ENCODE data around the gene PNPLA2.

PNPLA2 gene

DNA sequence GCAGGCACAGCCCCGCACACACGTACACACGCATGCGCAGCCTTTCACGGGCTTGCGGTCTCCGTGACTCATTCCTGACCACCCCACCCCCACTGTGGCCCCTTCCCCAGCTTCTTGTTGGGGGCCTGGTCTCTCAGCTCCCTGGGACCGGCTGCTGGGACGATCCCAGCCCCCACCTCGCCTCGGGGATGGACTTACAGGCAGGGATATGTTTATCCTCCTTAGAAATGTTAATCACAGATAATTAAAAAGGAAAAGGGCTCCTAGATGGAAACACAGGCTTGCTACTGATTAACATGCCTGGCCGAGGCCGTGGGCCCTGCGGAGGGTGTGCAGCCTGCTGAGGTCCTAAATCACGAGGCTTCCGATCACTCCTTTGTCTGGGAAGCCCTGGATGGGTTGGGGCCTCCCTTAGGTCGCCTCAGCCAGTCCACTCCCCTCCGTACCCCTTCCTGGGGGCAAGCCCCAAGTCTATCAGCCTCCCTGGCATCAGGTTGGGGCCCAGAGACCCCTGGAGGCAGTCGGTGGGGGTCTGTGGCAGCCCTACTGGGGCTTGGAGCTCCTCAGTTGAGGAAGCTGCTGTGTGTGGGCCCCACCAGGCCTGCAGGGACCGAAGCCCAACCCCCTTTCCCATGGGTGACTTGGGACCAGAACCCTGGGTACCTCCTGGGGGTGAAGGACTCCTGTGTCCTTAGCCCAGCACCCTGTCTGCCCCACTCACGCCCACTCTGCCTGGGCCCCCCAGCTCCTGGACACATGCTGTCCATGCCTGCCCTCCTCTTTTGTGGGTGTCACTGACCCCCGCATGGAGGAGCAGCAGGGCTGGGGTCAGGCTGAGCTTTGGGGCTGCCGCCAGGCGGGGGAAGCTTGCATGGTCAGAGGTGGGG lies 44.6 kb downstream of the PNPLA2 start:
- H3K4me3 ChIP-seq (ENCODE audit: low read depth, low read length), result no peak overlapping the region
- TF ChIP-seq, protein P1, sequence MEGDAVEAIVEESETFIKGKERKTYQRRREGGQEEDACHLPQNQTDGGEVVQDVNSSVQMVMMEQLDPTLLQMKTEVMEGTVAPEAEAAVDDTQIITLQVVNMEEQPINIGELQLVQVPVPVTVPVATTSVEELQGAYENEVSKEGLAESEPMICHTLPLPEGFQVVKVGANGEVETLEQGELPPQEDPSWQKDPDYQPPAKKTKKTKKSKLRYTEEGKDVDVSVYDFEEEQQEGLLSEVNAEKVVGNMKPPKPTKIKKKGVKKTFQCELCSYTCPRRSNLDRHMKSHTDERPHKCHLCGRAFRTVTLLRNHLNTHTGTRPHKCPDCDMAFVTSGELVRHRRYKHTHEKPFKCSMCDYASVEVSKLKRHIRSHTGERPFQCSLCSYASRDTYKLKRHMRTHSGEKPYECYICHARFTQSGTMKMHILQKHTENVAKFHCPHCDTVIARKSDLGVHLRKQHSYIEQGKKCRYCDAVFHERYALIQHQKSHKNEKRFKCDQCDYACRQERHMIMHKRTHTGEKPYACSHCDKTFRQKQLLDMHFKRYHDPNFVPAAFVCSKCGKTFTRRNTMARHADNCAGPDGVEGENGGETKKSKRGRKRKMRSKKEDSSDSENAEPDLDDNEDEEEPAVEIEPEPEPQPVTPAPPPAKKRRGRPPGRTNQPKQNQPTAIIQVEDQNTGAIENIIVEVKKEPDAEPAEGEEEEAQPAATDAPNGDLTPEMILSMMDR (IDR thresholded peaks at IDR 0.05; ENCODE audit: low read depth, low read length), result no peak

DNA sequence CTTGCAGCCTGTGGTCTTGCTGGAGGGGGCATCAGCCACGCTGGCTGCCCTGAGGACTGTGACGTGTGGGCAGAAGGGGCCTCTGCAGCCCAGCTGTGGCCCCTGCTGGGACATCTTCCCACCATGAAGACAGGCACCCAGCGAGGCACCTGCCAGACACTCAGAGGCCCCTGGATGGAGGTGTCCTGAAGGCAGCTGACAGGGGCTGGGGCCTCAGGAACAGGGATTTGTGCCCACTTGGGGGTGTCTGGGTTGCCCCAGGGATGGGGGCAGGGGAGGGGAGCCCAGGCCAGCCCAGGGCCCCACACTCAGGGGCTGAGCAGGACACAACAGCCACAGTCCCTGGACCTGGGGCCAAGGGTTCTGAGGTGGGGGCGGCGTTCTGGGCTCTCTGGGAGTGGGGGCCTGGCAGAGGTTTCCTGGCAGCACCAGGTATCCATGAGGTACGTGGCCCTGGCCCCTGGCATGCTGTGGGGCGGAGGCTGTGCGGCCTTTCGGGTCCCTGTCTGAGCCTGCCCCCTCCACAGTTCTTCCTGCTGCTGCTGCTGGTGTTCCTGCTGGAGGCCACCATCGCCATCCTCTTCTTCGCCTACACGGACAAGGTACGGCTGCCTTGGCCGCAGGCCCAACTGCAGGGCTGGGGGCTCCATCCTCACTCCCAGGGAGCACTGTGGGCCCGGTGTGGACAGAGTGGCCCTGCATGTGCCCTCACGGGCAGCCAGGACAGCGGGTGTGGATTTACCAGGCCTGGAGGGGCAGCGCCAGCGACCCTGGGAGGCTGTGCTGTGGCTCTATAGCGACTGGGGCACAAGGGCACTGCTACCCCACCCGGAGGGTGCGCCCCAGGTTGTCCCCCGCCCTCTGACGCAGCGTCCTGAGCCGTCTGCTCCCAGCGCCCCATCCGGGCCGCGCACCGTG lies 45.5 kb downstream of the PNPLA2 start:
- TF ChIP-seq, protein P1 (IDR thresholded peaks at IDR 0.05; ENCODE audit: low read depth, low read length), result no peak
- H3K4me3 ChIP-seq (ENCODE audit: low read depth, low read length), result no peak overlapping the region

DNA sequence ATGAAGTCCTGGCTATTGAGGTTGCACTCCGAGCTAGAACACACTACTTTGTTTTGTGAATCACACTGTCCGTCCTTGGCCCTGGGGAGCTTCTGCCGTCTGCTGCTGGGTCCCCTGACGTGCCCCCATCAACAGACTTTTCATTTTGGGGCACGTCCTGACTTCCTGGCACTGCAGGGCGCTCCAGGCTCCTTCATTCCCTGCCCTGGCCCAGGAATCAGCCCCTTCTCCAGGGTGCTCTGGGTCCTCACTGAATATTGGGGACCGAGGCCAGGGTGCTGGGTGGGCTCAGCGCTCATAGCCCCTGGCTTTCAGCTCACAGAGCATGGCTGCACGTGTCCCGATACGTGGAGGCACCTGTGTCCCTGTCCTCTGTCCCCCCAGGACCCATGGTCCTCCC lies 46.2 kb downstream of the PNPLA2 start:
- TF ChIP-seq, protein P1 (IDR thresholded peaks at IDR 0.05; ENCODE audit: low read depth, low read length), result no peak

DNA sequence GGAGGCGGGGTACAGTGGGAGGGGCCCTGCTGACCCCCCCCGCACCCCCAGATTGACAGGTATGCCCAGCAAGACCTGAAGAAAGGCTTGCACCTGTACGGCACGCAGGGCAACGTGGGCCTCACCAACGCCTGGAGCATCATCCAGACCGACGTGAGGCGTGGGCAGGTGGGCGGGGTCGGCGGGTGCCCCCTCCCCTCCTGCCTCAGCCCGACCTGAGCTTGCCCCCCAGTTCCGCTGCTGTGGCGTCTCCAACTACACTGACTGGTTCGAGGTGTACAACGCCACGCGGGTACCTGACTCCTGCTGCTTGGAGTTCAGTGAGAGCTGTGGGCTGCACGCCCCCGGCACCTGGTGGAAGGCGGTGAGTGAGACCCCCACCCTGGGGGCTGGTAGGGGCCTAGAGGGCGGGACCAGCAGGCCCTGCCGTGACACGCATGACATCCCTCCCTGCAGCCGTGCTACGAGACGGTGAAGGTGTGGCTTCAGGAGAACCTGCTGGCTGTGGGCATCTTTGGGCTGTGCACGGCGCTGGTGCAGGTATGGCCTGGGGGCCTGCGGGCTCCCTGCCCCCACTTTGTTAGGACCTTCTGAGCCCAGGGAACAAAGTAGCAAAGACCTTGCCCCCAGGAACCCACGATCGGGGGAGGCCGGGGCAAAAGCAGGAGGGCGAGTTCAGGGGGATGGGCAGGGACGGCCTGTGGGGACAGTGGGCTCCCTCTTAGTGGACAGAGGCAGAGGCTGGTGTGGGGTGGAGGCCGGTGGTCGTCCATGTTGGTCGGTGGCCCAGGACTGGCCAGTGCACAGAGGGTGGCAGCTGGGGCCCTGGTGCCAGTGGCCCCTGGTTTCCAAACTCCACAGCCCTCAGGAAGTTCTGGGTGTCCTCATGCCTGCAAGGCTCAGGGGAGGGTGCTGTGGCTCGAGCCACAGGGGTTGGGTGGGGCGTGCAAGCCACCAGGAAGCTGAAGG lies 47.0 kb downstream of the PNPLA2 start:
- H3K4me3 ChIP-seq (ENCODE audit: low read depth, low read length), result no peak overlapping the region
- TF ChIP-seq, protein P1 (IDR thresholded peaks at IDR 0.05; ENCODE audit: low read depth, low read length), result no peak

More for the DNA sequence above, 46.2 kb downstream of the PNPLA2 start:
- no peak overlapping the region for H3K4me3 ChIP-seq (ENCODE audit: low read depth, low read length)

DNA sequence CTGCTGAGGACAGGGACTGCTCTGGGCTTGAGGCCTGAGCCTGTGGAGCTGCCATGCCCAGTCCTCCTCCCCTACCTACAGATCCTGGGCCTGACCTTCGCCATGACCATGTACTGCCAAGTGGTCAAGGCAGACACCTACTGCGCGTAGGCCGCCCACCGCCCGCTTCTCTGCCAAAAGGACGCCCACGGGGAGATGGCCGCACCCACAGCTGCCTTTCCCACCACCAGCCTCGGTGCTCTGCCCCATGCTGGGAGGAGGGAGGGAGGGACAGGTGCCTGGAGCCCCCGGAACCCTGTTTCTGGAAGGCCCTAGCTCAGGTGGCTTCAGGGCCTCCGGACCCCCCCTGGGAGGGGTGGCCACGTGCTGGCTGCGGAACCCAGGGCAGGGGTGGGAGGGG lies 47.8 kb downstream of the PNPLA2 start:
- TF ChIP-seq, protein P1 (IDR thresholded peaks at IDR 0.05; ENCODE audit: low read depth, low read length), result no peak
- H3K4me3 ChIP-seq (ENCODE audit: low read depth, low read length), result no peak overlapping the region

DNA sequence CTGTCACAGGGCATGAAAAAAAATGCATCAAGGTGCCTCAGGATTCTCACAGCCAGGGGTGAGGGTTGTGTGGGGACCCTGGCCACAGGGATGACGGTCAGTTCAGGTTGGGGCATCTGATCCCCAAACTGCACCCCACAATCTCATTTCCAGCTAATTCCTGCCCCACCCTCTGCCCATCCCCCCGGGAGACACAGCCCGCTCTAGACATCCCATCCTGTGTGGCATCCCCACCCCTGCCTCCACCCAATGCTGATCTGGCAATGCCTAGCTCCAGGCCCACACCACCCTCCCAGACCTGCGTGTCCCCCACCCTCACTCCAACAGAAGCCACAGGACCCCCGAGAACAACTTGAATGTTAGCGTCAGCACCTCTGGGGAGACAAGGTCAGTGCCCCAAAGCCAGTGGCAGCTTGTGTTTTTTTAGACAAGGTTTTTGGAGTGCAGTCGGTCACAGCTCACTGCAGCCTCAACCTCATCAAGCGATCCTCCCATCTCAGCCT lies 49.2 kb downstream of the PNPLA2 start:
- TF ChIP-seq, protein P1 (IDR thresholded peaks at IDR 0.05; ENCODE audit: low read depth, low read length), result no peak
- no peak overlapping the region for H3K4me3 ChIP-seq (ENCODE audit: low read depth, low read length)
